Activated CD4-positive, alpha-beta T cell treated with anti-CD3 and anti-CD28 coated beads, Interleukin-2, amount 10 ng/mL, durations not matched to agents 7 days and 5 days (primary cell): Measurements from ENCODE around the gene SUSD1. TPM values are rescaled to one million over a fixed set of nuclear protein-coding genes. Genes with fewer than 3 reads are reported as not detected.

Source experiments
- CTCF ChIA-PET: fragments of 350-600 bp; sonication (Branson Sonifier 250); formaldehyde crosslinking; loops from one replicate; lab custom pipeline; 2021; ENCODE audit warnings: antibody characterized with exemption; lab: Charles Lee
- POLR2A ChIA-PET: fragments of 350-600 bp; sonication (Branson Sonifier 250); formaldehyde crosslinking; loops from one replicate; lab custom pipeline; 2021; ENCODE audit warnings: antibody characterized with exemption; lab: Charles Lee
- DNase-seq: peaks from one replicate; pipeline ENCODE4 v3.0.0-alpha.2; 2020
- H3K27ac Mint-ChIP-seq: one replicate; pipeline ENCODE4 v1.8.0; 2021; ENCODE audit warnings: mild to moderate bottlenecking, moderate library complexity, mixed read lengths
- H3K27me3 Mint-ChIP-seq: one replicate; pipeline ENCODE4 v1.8.0; 2021; ENCODE audit warnings: mixed read lengths
- H3K36me3 Mint-ChIP-seq: one replicate; pipeline ENCODE4 v1.8.0; 2021; ENCODE audit warnings: low read depth, mixed read lengths
- H3K4me1 Mint-ChIP-seq: one replicate; pipeline ENCODE4 v1.8.0; 2021; ENCODE audit warnings: mixed read lengths
- H3K4me3 Mint-ChIP-seq: one replicate; pipeline ENCODE4 v1.8.0; 2021; ENCODE audit warnings: mild to moderate bottlenecking, moderate library complexity, mixed read lengths
- H3K9me3 Mint-ChIP-seq: one replicate; pipeline ENCODE4 v1.8.0; 2021; ENCODE audit warnings: mixed read lengths
- total RNA-seq, 2 experiments: library from RNA; stranded (reverse); gene quantifications; one replicate each; pipeline ENCODE4 v1.2.3, GENCODE V29; 2021

Gene SUSD1
- total RNA-seq, 2 experiments from 2014 or later = 12.0 to 14.7 TPM

GRCh38 chr9:112025850-112026249 is 149.2 kb downstream of the SUSD1 start:
- H3K9me3 Mint-ChIP-seq = peaks cover 4% of the 10 kb centered on the region
- H3K36me3 Mint-ChIP-seq = peaks cover 8% of the 10 kb centered on the region
- no peak overlapping the region for H3K4me3 Mint-ChIP-seq
- H3K4me1 Mint-ChIP-seq = peaks cover 32% of the 10 kb centered on the region
- H3K27ac Mint-ChIP-seq = no peak overlapping the region
- ChIA-PET CTCF (no interaction called here), POLR2A (no interaction called here)
- peaks cover 9% of the 10 kb centered on the region for H3K27me3 Mint-ChIP-seq
- no peak for DNase-seq

GRCh38 chr9:112021742-112022141 is 153.4 kb downstream of the SUSD1 start:
- Mint-ChIP-seq H3K36me3 (peaks cover 3% of the 10 kb centered on the region), H3K27ac (no peak overlapping the region), H3K9me3 (peaks cover 4% of the 10 kb centered on the region), H3K4me3 (no peak overlapping the region), H3K27me3 (peaks cover 11% of the 10 kb centered on the region), H3K4me1 (peaks cover 16% of the 10 kb centered on the region)
- ChIA-PET POLR2A (no interaction called here), CTCF (interaction anchor here (0.6 to 1.4 kb wide), 2 partner anchors 13 to 22 kb away, joined by 3 to 4 read pairs; no protein-coding TSS in a partner anchor)
- no peak for DNase-seq

- Mint-ChIP-seq H3K4me1 (peaks cover 16% of the 10 kb centered on the region), H3K36me3 (peaks cover 3% of the 10 kb centered on the region), H3K9me3 (peaks cover 4% of the 10 kb centered on the region), H3K4me3 (no peak overlapping the region), H3K27ac (no peak overlapping the region), H3K27me3 (peaks cover 13% of the 10 kb centered on the region)
- POLR2A ChIA-PET = interaction anchor here (0.5 kb wide), 1 partner anchor 59 kb away, joined by 5 read pairs; no protein-coding TSS in a partner anchor
- DNase-seq = no peak
- CTCF ChIA-PET = interaction anchor here (0.6 to 1.4 kb wide), 2 partner anchors 14 to 21 kb away, joined by 3 to 4 read pairs; no protein-coding TSS in a partner anchor
These were observed 154.2 kb downstream of the SUSD1 start for GRCh38 chr9:112020680-112021596.

GRCh38 chr9:112017878-112018277 is 157.2 kb downstream of the SUSD1 start:
- no peaks in the 10 kb centered on the region for H3K9me3 Mint-ChIP-seq
- POLR2A ChIA-PET = no interaction called here
- no peak overlapping the region for H3K27ac Mint-ChIP-seq
- H3K36me3 Mint-ChIP-seq = no peaks in the 10 kb centered on the region
- peaks cover 16% of the 10 kb centered on the region for H3K27me3 Mint-ChIP-seq
- peaks cover 16% of the 10 kb centered on the region for H3K4me1 Mint-ChIP-seq
- CTCF ChIA-PET = no interaction called here
- H3K4me3 Mint-ChIP-seq = no peak overlapping the region
- no peak for DNase-seq

GRCh38 chr9:112015736-112016135 is 159.4 kb downstream of the SUSD1 start:
- POLR2A ChIA-PET = no interaction called here
- Mint-ChIP-seq H3K4me3 (no peak overlapping the region), H3K27ac (no peak overlapping the region), H3K36me3 (no peaks in the 10 kb centered on the region), H3K27me3 (peaks cover 18% of the 10 kb centered on the region), H3K9me3 (no peaks in the 10 kb centered on the region), H3K4me1 (peaks cover 16% of the 10 kb centered on the region)
- DNase-seq = no peak
- CTCF ChIA-PET = no interaction called here

- peaks cover 14% of the 10 kb centered on the region for H3K4me1 Mint-ChIP-seq
- no peak for DNase-seq
- POLR2A ChIA-PET = no interaction called here
These were observed 159.9 kb downstream of the SUSD1 start for GRCh38 chr9:112015149-112015548.

GRCh38 chr9:112013266-112013665 is 161.8 kb downstream of the SUSD1 start:
- no peaks in the 10 kb centered on the region for H3K36me3 Mint-ChIP-seq
- DNase-seq = no peak
- ChIA-PET POLR2A (no interaction called here), CTCF (interaction anchor here (0.5 to 1.8 kb wide), 5 partner anchors 14 to 1432 kb away, joined by 3 to 4 read pairs (median 3); no protein-coding TSS in a partner anchor)
- H3K9me3 Mint-ChIP-seq = no peaks in the 10 kb centered on the region
- H3K4me1 Mint-ChIP-seq = peaks cover 14% of the 10 kb centered on the region
- H3K27me3 Mint-ChIP-seq = peaks cover 26% of the 10 kb centered on the region
- no peak overlapping the region for H3K4me3 Mint-ChIP-seq
- H3K27ac Mint-ChIP-seq = no peak overlapping the region

More at GRCh38 chr9:112015149-112015548, 159.9 kb downstream of the SUSD1 start:
- H3K4me3 Mint-ChIP-seq = no peak overlapping the region
- H3K27me3 Mint-ChIP-seq = peaks cover 21% of the 10 kb centered on the region
- no peaks in the 10 kb centered on the region for H3K36me3 Mint-ChIP-seq
- CTCF ChIA-PET = interaction anchor here (0.9 kb wide), 1 partner anchor 66 kb away, joined by 4 read pairs; no protein-coding TSS in a partner anchor
- no peak overlapping the region for H3K27ac Mint-ChIP-seq
- H3K9me3 Mint-ChIP-seq = no peaks in the 10 kb centered on the region

- peaks cover 18% of the 10 kb centered on the region for H3K4me1 Mint-ChIP-seq
- no peak for DNase-seq
- H3K27me3 Mint-ChIP-seq = peaks cover 25% of the 10 kb centered on the region
- no peak overlapping the region for H3K4me3 Mint-ChIP-seq
- no peaks in the 10 kb centered on the region for H3K36me3 Mint-ChIP-seq
- POLR2A ChIA-PET = no interaction called here
- no peak overlapping the region for H3K27ac Mint-ChIP-seq
- CTCF ChIA-PET = interaction anchor here (0.6 to 1.8 kb wide), 6 partner anchors 15 to 522 kb away, joined by 3 to 4 read pairs (median 3); no protein-coding TSS in a partner anchor
- no peaks in the 10 kb centered on the region for H3K9me3 Mint-ChIP-seq
These were observed 162.8 kb downstream of the SUSD1 start for GRCh38 chr9:112012026-112012902.

- POLR2A ChIA-PET = no interaction called here
- Mint-ChIP-seq H3K9me3 (no peaks in the 10 kb centered on the region), H3K27me3 (peaks cover 18% of the 10 kb centered on the region), H3K4me3 (no peak overlapping the region), H3K4me1 (peaks cover 18% of the 10 kb centered on the region), H3K36me3 (no peaks in the 10 kb centered on the region), H3K27ac (no peak overlapping the region)
- CTCF ChIA-PET = interaction anchor here (0.8 to 0.9 kb wide), 2 partner anchors 18 to 22 kb away, joined by 3 read pairs; no protein-coding TSS in a partner anchor
- no peak for DNase-seq
These were observed 164.0 kb downstream of the SUSD1 start for GRCh38 chr9:112011051-112011620.

GRCh38 chr9:112010537-112010936 is 164.6 kb downstream of the SUSD1 start:
- Mint-ChIP-seq H3K9me3 (no peaks in the 10 kb centered on the region), H3K4me3 (no peak overlapping the region), H3K4me1 (peaks cover 18% of the 10 kb centered on the region), H3K27me3 (peaks cover 16% of the 10 kb centered on the region), H3K36me3 (no peaks in the 10 kb centered on the region), H3K27ac (no peak overlapping the region)
- POLR2A ChIA-PET = no interaction called here
- no peak for DNase-seq
- CTCF ChIA-PET = no interaction called here

- DNase-seq = no peak
- no peaks in the 10 kb centered on the region for H3K36me3 Mint-ChIP-seq
- no peak overlapping the region for H3K4me3 Mint-ChIP-seq
- H3K9me3 Mint-ChIP-seq = no peaks in the 10 kb centered on the region
- peaks cover 14% of the 10 kb centered on the region for H3K27me3 Mint-ChIP-seq
- CTCF ChIA-PET = no interaction called here
- POLR2A ChIA-PET = no interaction called here
- peaks cover 21% of the 10 kb centered on the region for H3K4me1 Mint-ChIP-seq
- H3K27ac Mint-ChIP-seq = no peak overlapping the region
These were observed 165.4 kb downstream of the SUSD1 start for GRCh38 chr9:112009656-112010055.

GRCh38 chr9:112007575-112008240 is 167.4 kb downstream of the SUSD1 start:
- H3K27me3 Mint-ChIP-seq = peaks cover 15% of the 10 kb centered on the region

More at GRCh38 chr9:112007575-112008240, 167.4 kb downstream of the SUSD1 start:
- H3K4me3 Mint-ChIP-seq = no peak overlapping the region
- H3K27ac Mint-ChIP-seq = no peak overlapping the region
- H3K9me3 Mint-ChIP-seq = no peaks in the 10 kb centered on the region
- POLR2A ChIA-PET = no interaction called here
- CTCF ChIA-PET = no interaction called here
- H3K36me3 Mint-ChIP-seq = no peaks in the 10 kb centered on the region
- DNase-seq = no peak
- H3K4me1 Mint-ChIP-seq = peaks cover 24% of the 10 kb centered on the region
